ENCODE measurements around the gene CCDC9.

- TF ChIP-seq CTCF (IDR thresholded peaks at IDR 0.05) = no peak
- TF ChIP-seq POLR2A (IDR thresholded peaks at IDR 0.05) = no peak
- no peak for TF ChIP-seq EP300 (IDR thresholded peaks at IDR 0.05)
Measured at GRCh38 chr19:47269596-47269995, 13.3 kb downstream of the CCDC9 start.
